ENCODE measurements around the gene HUS1B. TPM values are rescaled to one million over a fixed set of nuclear protein-coding genes. Genes with fewer than 3 reads are reported as not detected.

Gene HUS1B
- total RNA-seq, 6 donors from 2014 or later, result 0.83 to 14.7 (median 2.5) TPM

DNA sequence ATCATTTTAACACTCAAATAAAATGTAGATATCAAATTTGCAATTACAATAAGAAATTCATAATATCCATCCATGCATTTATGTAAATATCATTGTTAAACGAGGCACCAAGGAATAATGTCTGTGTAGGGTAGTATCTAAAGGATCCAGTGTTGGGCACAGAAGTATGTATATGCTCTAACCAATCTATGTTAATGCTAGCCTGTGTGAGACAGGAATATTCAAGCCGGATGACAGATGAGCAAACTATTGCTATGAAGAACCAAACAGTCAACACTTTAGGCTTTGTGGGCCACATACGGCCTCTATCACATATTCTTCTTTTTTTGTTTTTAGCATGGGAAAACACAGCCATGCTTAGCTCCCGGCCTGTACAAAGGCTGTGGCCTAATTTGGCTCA, 45.0 kb downstream of the HUS1B start:
- Histone ChIP-seq H3K9me3 (no peaks in the 10 kb centered on the region), H3K4me1 (peaks cover 0 to 6% (median 0%) of the 10 kb centered on the region in 4 donors), H3K27me3 (no peaks in the 10 kb centered on the region), H3K4me3 (no peak overlapping the region), H3K36me3 (peaks cover 0 to 34% (median 4%) of the 10 kb centered on the region in 4 donors), H3K27ac (no peak overlapping the region)
- TF ChIP-seq POLR2AphosphoS5 (IDR thresholded peaks at IDR 0.05) (no peak), POLR2A (IDR thresholded peaks at IDR 0.05) (no peak), EP300 (IDR thresholded peaks at IDR 0.05) (no peak)
- TF ChIP-seq, protein P1, sequence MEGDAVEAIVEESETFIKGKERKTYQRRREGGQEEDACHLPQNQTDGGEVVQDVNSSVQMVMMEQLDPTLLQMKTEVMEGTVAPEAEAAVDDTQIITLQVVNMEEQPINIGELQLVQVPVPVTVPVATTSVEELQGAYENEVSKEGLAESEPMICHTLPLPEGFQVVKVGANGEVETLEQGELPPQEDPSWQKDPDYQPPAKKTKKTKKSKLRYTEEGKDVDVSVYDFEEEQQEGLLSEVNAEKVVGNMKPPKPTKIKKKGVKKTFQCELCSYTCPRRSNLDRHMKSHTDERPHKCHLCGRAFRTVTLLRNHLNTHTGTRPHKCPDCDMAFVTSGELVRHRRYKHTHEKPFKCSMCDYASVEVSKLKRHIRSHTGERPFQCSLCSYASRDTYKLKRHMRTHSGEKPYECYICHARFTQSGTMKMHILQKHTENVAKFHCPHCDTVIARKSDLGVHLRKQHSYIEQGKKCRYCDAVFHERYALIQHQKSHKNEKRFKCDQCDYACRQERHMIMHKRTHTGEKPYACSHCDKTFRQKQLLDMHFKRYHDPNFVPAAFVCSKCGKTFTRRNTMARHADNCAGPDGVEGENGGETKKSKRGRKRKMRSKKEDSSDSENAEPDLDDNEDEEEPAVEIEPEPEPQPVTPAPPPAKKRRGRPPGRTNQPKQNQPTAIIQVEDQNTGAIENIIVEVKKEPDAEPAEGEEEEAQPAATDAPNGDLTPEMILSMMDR (IDR thresholded peaks at IDR 0.05), result no peak
- no peak for ATAC-seq (ENCODE audit: low FRiP score in 2 of 2)
- 65 to 68% methylated on average over 4 of the region's 4 CpGs for WGBS, 2 donors
- no peak for DNase-seq

DNA sequence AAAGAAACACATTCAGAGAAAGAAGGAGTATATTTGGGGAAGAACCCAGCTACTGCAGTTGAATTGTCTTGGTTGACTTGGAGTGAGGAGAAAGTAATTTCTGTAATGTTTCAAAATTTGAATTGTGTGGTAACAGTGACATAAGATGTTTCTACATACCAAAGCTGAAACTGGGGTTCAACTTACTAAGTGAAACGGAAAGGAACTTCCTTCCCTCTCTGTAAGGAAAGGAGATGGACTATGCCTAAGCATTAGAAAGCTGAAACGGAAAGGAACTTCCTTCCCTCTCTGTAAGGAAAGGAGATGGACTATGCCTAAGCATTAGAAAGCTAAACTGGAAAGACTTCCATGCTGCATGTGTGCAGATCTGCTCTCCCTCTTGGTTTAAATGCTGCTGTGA, 46.0 kb downstream of the HUS1B start:
- Histone ChIP-seq H3K27me3 (no peaks in the 10 kb centered on the region), H3K27ac (no peak overlapping the region), H3K36me3 (peaks cover 0 to 34% (median 6%) of the 10 kb centered on the region in 4 donors), H3K4me3 (no peak overlapping the region), H3K9me3 (no peaks in the 10 kb centered on the region), H3K4me1 (peaks cover 0 to 6% (median 0%) of the 10 kb centered on the region in 4 donors)
- DNase-seq (no peak), ATAC-seq (ENCODE audit: low FRiP score in 2 of 2) (peak in 1 of 2 donors; percentile 51)
- 25 to 34% methylated on average over 2 of the region's 2 CpGs for WGBS, 2 donors
- TF ChIP-seq POLR2AphosphoS5 (IDR thresholded peaks at IDR 0.05) (no peak), EP300 (IDR thresholded peaks at IDR 0.05) (no peak), POLR2A (IDR thresholded peaks at IDR 0.05) (no peak)
- TF ChIP-seq, protein P1 (IDR thresholded peaks at IDR 0.05), result no peak

DNA sequence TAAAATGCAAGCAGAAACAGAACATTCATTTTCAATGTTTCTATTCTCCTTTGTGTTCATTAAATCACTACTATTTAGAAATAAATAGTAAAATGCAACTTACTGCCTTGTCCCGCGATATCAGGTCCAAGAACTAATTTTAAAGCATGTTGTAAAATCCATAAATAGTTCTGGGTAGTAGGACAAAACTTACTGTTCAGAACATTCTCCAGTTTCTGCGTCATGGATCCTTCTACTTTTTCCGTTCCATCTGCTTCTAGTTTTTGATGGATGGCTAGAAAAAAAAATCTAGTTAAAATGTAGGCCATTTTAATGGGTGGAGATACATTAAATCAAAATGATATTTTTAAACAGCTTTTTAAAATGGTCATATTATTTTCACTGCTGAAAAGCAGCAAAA, 47.0 kb downstream of the HUS1B start:
- Histone ChIP-seq H3K36me3 (peaks cover 0 to 27% (median 6%) of the 10 kb centered on the region in 4 donors), H3K4me1 (peaks cover 0 to 6% (median 0%) of the 10 kb centered on the region in 4 donors), H3K4me3 (no peak overlapping the region), H3K27ac (no peak overlapping the region), H3K9me3 (no peaks in the 10 kb centered on the region), H3K27me3 (no peaks in the 10 kb centered on the region)
- 98 to 99% methylated on average over 4 of the region's 4 CpGs for WGBS, 2 donors
- ATAC-seq (ENCODE audit: low FRiP score in 2 of 2), result no peak
- DNase-seq, result no peak
- TF ChIP-seq POLR2AphosphoS5 (IDR thresholded peaks at IDR 0.05) (no peak), EP300 (IDR thresholded peaks at IDR 0.05) (no peak)
- TF ChIP-seq, protein P1 (IDR thresholded peaks at IDR 0.05), result no peak

DNA sequence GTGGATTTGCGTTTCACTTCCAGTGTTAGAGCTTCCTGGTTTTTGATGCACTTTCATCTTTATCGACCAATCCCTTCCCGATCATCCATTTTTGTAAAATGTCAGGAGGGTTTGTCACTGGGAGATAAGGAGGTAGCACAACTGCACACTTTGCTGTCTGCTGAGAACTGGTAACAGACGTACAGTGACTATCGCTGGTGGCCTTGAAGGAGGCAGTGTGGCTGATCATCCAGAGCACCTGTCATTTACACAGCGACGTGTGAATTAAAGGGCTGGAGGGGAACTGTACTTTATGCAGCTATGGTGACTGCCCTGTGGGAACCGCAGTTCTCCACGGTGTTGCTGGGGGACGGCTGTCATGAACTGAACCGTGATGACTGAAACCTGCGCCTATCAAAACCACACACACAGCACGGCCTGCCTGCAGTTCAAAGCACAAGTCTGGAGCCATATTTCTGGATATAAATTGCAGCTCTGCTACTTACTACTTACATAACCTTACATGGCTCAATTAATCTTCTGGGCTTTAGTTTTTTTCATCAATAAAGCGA, 50.0 kb downstream of the HUS1B start:
- TF ChIP-seq EP300 (IDR thresholded peaks at IDR 0.05) (no peak), POLR2A (IDR thresholded peaks at IDR 0.05) (no peak), POLR2AphosphoS5 (IDR thresholded peaks at IDR 0.05) (no peak)
- TF ChIP-seq, protein P1 (IDR thresholded peaks at IDR 0.05), result no peak
- no peak for DNase-seq

More for the DNA sequence above, 50.0 kb downstream of the HUS1B start:
- H3K4me1 ChIP-seq, result peaks cover 0 to 6% (median 0%) of the 10 kb centered on the region in 4 donors
- H3K27ac ChIP-seq, result no peak overlapping the region
- H3K36me3 ChIP-seq, result peaks cover 0 to 24% (median 6%) of the 10 kb centered on the region in 4 donors
- no peaks in the 10 kb centered on the region for H3K9me3 ChIP-seq
- H3K4me3 ChIP-seq, result no peak overlapping the region
- no peaks in the 10 kb centered on the region for H3K27me3 ChIP-seq
- 88 to 91% methylated on average over 14 of the region's 14 CpGs for WGBS, 2 donors
- no peak for ATAC-seq (ENCODE audit: low FRiP score in 2 of 2)

Other genes with a start within 250 kb of the HUS1B start
- 10 to 100 TPM; 16.5 to 31.4 (median 24.4) TPM for gene EXOC2, start 36.0 kb upstream of the HUS1B start, total RNA-seq